RKO (cell line): ENCODE measurements around the gene SPEM3.
"Not testable (repeated sequence)": the region's sequence is repeated elsewhere in the genome, so short reads cannot be mapped to it uniquely, and the experiment has no call there.

Source experiments
- DNase-seq: peaks from one replicate; pipeline ENCODE4 v3.0.0-alpha.2; 2016; ENCODE audit warnings: low spot score

Gene SPEM3

DNA sequence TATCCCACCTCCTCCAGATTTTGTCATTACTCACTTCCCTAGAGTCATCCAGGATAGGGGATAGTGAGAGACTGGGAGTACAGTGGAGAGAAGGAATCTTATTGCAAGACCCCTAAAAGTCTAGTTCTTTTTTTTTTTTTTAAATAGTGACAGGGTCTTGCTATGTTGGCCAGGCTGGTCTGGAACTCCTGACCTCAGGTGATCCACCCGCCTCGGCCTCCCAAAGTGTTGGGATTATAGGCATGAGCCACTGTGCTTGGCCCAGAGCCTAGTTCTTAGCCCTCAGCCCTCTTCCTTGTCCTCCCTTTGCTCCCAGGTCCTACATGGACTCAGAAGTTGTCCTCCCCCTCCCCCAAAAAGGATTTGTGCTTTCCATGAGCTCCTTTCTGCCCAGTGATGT lies 13.5 kb downstream of the SPEM3 start:
- no peak for DNase-seq

DNA sequence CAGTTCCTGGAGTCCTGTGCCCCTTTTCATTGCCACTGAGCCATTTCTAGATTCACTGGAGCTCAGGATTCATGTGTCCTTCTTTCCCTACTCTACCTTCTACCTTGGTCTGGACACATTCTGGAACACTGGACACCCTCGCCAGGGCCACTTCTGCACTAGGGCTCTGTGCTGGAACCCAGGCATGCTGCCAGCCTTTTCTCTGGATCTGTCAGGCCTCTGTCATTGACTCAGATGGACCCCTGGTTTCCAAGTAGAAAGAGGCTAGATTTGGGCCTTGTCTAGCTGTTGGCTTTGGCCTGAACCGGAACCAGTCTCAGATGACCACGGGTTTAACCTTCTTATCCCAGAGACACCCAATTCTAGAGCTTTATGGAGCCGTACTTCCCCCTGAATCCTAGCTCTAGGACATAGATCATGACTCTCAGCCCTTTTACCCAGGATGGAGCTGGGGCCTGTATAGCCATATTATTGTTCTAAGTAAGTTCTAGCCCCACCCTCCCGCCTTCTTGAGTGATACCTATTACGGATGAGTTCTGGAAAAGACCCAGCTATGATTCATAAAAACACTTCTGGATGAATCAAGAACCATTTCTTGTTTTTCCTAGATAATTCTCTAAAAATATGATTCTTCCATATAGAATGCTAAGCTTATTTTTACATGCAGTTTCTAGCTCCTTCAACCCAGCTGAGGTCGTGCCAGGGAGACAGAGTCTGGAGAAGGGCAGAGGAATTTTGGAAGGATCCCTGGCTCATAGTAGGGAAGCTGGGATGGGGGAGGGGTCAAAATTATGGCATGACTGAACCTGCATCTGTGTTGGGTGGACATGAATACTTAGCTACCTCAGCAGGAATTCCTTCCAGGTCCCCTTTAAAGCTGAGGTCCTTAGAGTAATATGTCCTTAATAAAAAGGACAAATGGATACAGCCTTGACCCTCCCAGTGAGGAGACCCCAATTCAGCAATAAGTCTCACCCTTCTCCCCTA lies 15.1 kb downstream of the SPEM3 start:
- DNase-seq, result peak; percentile 60

DNA sequence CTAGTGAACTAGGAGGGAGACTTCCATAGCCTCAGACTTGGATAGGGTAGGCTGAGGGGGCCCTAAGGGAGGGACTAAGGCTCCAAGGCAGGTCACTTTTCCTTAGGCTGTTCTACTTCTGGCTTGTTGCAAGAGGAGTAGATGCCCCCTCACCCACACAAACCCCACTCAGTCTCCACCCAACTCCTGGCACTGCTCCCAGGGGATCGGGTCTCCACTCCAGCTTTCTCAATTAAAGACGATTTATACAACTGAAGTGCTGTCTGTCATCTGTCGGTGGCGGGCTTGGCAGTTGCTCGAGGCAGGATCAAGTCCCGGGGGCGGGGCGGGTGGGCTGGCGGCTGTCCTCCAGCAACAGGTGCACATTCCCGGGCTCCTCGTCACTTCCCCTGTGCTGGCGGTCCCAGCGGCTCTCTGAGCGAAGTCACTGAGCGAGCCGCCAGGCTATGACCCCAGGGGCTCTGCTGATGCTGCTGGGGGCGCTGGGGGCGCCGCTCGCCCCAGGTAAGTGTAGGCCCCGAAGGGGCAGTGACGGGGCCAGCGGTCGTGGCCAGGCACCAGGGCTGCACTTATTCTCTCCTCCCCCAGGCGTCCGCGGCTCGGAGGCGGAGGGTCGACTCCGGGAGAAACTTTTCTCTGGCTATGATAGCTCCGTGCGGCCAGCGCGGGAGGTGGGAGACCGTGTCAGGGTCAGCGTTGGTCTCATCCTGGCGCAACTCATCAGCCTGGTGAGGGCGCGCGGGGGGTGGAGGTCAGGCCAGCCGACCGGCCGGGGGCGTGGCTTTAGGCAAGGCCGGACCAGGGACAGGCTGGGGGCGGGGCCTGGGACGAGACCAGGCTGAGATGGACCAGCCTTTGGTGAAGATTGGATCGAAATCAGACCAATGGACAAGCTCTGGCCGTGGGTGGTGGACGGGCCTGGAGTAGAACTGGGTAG lies 16.3 kb downstream of the SPEM3 start, which contains the start of gene CHRNB1:
TSS of gene CHRNB1 (plus strand) at position 380 of the 937 bp plus-strand sequence. CDS start at position 447, 67 bp downstream.
- DNase-seq, result peak; percentile 90

DNA sequence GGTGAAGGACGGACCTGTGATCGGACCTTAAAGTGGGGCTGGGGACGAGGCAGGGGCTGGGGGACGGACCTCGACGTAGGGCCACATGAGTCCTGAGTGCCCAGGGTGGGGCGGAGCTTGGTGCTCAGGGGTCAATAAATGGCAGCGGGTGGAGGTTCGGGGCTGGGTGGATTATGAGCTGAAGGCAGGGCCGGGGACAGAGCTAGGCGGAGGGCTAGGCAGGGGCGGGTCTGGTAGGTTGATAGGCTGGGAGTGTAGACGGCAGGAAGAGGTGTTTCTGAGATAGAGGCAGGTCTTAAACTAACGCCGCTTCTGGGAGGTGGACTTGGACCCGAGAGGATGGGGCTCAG lies 16.9 kb downstream of the SPEM3 start:
- no peak for DNase-seq

DNA sequence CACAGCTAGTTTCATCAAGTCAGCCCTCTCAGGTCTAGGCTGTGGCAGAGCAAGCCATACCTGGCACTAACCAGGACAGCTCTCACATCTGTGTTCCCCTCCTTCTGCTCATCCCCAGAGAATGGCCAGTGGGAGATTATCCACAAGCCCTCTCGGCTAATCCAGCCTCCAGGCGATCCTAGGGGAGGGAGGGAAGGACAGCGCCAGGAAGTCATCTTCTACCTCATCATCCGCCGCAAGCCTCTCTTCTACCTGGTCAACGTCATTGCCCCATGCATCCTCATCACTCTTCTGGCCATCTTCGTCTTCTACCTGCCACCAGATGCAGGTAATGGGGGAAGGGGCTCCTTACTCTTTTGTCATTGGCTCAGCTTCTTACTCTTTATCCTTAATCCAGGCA lies 19.8 kb downstream of the SPEM3 start:
- no peak for DNase-seq

- DNase-seq, result peak; percentile 36
Observed at GRCh38 chr17:7459961-7460545, 31.4 kb downstream of the SPEM3 start.

- no peak for DNase-seq
Observed at GRCh38 chr17:7460850-7461660, 32.4 kb downstream of the SPEM3 start.

DNA sequence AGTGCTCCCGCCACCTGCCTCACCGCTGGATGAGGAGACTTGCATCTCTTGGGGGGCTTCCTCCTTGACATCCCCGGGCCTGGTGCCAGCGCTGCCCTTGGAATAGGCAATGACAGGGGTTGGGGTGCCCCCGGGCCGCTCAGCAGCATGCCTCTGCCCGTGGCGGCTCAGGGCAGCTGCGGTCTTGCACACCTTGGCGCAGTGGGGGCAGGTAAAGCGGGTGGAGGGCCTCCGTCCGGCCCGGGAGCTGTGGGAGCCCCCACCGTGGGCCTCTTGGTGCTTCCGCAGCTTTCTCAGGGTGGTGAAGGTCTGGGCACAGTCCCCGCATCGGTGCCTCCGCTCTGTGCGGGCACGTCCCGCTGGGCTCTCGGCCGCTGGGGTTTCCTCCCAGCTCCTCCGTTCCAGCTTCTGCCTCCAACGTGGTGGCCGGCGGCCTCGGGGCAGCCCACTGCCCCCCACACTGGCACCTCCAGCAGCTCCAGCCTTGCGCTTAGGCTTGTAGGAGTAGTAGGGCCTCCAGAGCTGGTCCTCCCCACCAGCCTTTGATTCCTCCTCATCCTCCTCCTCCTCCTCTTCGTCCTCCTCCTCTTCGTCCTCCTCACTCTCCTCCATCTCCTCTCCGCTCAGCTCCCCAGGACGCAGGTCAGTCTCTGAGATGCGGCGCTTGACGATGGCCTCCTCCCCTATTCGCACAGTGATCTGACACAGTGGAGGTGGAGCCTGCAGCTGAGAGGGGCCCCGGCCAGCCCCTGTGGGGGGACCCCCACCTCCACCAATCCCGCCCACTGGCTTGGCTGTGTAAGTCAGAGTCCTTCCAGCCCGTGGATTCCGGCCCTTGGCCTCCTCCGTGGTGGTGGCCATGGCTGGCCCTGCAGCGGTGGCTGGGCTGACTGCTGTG lies 34.1 kb downstream of the SPEM3 start:
- no peak for DNase-seq

DNA sequence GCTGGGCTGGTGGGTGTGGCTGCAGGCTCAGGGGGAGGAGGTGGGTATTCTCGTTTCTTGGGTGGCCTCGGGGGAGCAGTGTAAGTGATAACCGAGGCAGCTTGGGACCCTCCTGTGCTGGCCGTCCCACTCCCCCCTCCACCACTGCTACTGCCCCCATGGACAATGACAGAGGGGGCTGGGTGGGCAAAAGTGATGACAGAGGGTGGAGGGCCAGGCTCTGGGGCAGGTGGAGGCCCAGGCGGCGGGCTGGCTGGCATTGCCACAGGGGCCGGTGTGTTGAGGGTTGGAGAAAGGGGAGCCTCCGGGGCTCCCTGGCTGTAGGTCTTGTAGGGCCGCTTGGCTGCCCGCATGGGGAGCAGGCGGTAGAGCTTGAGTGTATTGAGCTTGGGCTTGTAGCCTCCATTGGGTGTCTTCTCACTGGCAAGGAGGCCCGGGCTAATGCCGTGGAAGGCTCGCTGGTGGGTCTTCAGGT lies 34.8 kb downstream of the SPEM3 start:
- no peak for DNase-seq

- no peak for DNase-seq
Observed at GRCh38 chr17:7464081-7464480, 35.4 kb downstream of the SPEM3 start.

- no peak for DNase-seq
Observed at GRCh38 chr17:7465597-7466275, 37.1 kb downstream of the SPEM3 start.

- DNase-seq, result no peak
Observed at GRCh38 chr17:7466318-7466638, 37.6 kb downstream of the SPEM3 start.

DNA sequence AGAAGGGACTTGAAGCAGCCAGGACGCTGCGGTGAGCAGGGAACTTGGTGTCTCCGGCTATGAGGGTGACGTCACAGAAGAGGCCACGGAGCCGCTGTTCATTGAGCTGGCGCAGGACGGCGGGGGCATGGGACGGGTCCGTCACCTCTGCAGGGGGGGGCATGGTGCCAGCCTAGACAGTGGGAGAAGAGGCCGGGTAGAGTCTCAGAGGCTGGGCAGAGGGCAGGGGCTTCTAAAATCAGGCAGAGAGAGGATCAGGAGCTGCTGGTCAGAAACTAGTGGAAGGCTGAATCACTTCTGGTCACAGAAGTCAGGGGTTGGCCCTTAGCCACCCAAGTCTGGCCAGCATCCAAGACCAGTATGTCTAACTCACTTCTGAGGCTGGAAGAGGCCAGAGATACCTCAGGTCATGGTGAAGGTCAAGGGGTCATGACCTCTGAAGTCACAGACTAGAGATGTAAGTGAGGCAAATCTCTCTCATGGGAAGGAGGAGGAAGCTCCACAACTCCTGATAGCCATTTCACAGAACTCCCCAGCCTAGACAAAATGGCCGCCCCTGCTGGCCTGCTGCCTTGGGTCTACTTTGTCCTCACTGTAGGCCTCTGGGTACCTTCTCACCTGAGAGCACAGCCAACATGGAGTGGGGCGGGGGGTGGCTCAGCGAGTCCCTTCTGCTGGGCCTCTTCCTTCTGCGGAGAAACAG lies 38.1 kb downstream of the SPEM3 start:
- peak; percentile 63 for DNase-seq

DNA sequence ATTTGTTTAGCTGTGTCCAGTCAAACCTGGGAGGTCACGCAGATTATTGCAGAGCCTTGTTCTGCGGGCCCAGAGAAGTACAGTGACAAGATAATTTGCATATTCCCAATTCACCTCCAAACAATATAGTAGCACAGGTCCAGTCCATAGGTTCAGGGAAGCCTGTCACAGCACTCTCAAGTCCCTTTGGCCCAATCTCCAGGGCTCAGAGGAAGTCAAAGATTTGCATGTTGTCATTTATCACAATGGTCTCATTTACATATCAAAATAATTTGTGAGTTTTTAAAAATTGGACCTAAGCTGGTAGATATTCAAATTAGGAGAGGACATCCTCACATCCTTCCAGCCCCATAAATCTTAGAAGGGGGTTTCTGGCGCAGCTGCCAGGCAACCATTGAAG lies 38.8 kb downstream of the SPEM3 start:
- no peak for DNase-seq

DNA sequence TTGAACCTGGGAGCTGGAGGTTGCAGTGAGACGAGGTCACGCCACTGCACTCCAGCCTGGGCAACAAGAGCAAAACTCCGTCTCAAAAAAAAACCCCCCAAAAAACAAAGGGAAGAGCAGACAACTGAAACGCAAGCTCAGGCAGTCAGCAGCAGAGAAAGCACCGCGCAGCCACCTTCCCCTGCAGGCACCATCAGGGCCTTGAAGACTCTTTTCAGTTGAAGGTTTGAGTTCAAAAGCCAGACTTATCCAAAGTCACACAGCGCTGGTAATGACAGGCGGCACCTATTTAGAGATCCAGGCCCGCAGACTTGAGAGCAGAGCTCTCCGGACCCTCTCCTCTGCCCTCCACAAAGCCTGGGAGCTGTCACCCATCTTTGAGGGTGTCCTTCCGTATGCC lies 39.6 kb downstream of the SPEM3 start:
- DNase-seq, result no peak

- no peak for DNase-seq
Observed at GRCh38 chr17:7468804-7469389, 40.2 kb downstream of the SPEM3 start.

DNA sequence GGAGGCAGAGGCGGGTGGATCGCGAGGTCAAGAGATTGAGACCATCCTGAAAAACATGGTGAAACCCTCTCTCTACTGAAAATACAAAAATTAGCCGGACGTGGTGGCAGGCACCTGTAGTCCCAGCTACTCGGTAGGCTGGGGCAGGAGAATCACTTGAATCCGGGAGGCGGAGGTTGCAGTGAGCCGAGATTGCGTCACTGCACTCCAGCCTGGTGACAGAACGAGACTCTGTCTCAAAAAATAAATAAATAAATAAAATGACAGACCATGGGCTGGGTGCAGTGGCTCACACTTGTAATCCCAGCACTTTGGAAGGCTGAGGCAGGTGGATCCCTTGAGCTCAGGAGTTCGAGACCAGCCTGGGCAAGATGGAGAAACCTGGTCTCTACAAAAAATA lies 41.2 kb downstream of the SPEM3 start:
- not testable (repeated sequence) for DNase-seq

- DNase-seq, result not testable (repeated sequence)
Observed at GRCh38 chr17:7470457-7470973, 41.9 kb downstream of the SPEM3 start.

GRCh38 chr17:7471729-7472128 lies 43.1 kb downstream of the SPEM3 start:
- no peak for DNase-seq
